Measurements from ENCODE around the gene CDC42EP5.

The CDC42EP5 gene

DNA sequence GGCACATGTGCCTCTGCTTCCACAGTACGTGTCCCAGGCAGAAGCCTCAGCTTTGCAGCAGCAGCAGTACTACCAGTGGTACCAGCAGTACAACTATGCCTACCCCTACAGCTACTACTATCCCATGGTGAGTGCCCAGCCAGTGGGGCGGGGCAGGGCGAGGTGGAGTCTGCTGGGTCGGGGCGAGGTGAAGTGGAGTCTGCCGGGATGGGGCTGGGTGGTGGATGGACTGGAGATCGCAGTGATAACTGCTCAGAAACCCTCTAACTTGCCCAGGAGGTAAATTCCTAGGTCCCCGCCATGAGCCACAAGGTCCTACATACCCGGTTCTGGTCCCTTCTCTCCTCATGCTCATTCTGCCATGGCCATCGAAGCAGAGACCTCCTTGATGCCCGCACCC lies 20.5 kb downstream of the CDC42EP5 start:
- Histone ChIP-seq H3K4me1 (ENCODE audit: control insufficient read depth, low read length) (peaks cover 16% of the 10 kb centered on the region), H3K9me2 (replicated peaks; ENCODE audit: control insufficient read depth, low read length) (no peaks in the 10 kb centered on the region), H3K9me3 (ENCODE audit: control insufficient read depth, insufficient read depth, low read length) (no peaks in the 10 kb centered on the region), H3K27ac (ENCODE audit: low read depth, low read length) (no peak overlapping the region), H3K4me2 (ENCODE audit: low read length) (no peak overlapping the region), H3K27me3 (ENCODE audit: control insufficient read depth, low read length) (no peaks in the 10 kb centered on the region), H3K79me2 (ENCODE audit: control insufficient read depth, low read length) (peaks cover 70% of the 10 kb centered on the region), H3F3A (ENCODE audit: control insufficient read depth, insufficient read depth) (no peaks in the 10 kb centered on the region), H4K20me1 (ENCODE audit: control insufficient read depth, insufficient read depth, low read depth, low read length) (peaks cover 40% of the 10 kb centered on the region), H3K36me3 (ENCODE audit: control insufficient read depth, low read length) (peaks cover 87% of the 10 kb centered on the region), H3K4me3 (ENCODE audit: low read length) (no peak overlapping the region)
- TF ChIP-seq EZH2phosphoT487 (IDR thresholded peaks at IDR 0.05; ENCODE audit: borderline replicate concordance, low read length) = no peak
- TF ChIP-seq, protein P1, sequence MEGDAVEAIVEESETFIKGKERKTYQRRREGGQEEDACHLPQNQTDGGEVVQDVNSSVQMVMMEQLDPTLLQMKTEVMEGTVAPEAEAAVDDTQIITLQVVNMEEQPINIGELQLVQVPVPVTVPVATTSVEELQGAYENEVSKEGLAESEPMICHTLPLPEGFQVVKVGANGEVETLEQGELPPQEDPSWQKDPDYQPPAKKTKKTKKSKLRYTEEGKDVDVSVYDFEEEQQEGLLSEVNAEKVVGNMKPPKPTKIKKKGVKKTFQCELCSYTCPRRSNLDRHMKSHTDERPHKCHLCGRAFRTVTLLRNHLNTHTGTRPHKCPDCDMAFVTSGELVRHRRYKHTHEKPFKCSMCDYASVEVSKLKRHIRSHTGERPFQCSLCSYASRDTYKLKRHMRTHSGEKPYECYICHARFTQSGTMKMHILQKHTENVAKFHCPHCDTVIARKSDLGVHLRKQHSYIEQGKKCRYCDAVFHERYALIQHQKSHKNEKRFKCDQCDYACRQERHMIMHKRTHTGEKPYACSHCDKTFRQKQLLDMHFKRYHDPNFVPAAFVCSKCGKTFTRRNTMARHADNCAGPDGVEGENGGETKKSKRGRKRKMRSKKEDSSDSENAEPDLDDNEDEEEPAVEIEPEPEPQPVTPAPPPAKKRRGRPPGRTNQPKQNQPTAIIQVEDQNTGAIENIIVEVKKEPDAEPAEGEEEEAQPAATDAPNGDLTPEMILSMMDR (IDR thresholded peaks at IDR 0.05; ENCODE audit: low read depth, low read length, poor library complexity, severe bottlenecking) = no peak

DNA sequence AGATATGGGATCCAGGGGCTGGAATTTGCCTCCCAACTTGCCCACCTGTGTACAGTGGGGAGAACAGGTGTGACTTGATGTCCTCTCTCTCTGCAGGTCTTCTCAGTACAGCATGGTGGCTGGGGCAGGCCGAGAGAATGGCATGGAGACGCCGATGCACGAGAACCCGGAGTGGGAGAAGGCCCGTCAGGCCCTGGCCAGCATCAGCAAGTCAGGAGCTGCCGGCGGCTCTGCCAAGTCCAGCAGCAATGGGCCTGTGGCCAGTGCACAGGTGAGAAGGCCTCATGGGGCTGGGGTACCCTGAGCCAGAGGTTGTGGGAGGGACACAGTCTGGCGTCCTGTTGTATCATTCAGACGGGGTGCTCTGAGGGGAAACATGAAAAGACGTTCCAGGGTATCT lies 21.1 kb downstream of the CDC42EP5 start:
- no peak overlapping the region for H3K4me3 ChIP-seq (ENCODE audit: low read length)
- peaks cover 75% of the 10 kb centered on the region for H3K79me2 ChIP-seq (ENCODE audit: control insufficient read depth, low read length)

DNA sequence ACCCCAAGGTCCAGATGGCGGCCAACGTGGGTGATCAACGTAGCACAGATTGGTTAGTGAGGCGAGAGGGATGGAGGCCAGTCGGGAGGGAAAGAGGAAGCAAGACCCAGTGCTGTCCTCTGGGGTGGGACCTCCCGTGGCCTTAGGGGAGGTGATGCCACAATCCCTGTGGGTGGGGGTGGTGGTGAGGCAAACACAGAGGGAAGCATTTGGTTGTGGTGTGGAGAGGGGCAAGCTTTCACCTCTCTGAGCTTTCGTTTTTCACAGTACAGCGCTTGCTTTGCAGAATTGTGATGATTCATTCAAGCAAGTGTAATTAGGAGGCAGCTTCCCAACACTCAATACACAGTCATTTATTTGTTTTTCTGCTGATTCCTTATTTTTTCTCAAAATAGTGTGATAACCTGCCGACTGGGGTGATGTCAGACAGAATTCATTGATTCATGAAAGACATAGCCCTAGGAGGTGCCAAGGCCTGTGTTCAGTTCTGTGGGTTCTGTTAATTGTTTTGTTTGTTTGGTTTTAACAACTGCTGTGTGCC lies 21.7 kb downstream of the CDC42EP5 start:
- peaks cover 77% of the 10 kb centered on the region for H3K36me3 ChIP-seq (ENCODE audit: control insufficient read depth, low read length)
- H3K4me1 ChIP-seq (ENCODE audit: control insufficient read depth, low read length) = peaks cover 24% of the 10 kb centered on the region
- H3K4me2 ChIP-seq (ENCODE audit: low read length) = peak overlapping the region; percentile 81; the same call in 1 of the 2 replicates
- peaks cover 40% of the 10 kb centered on the region for H4K20me1 ChIP-seq (ENCODE audit: control insufficient read depth, insufficient read depth, low read depth, low read length)
- H3K9me3 ChIP-seq (ENCODE audit: control insufficient read depth, insufficient read depth, low read length) = no peaks in the 10 kb centered on the region
- no peak for TF ChIP-seq EZH2phosphoT487 (IDR thresholded peaks at IDR 0.05; ENCODE audit: borderline replicate concordance, low read length)
- TF ChIP-seq, protein P1 (IDR thresholded peaks at IDR 0.05; ENCODE audit: low read depth, low read length, poor library complexity, severe bottlenecking) = no peak
- H3K27ac ChIP-seq (ENCODE audit: low read depth, low read length) = no peak overlapping the region
- peaks cover 79% of the 10 kb centered on the region for H3K79me2 ChIP-seq (ENCODE audit: control insufficient read depth, low read length)
- H3K27me3 ChIP-seq (ENCODE audit: control insufficient read depth, low read length) = no peaks in the 10 kb centered on the region
- H3K9me2 ChIP-seq (replicated peaks; ENCODE audit: control insufficient read depth, low read length) = no peaks in the 10 kb centered on the region
- no peak overlapping the region for H3K4me3 ChIP-seq (ENCODE audit: low read length)
- no peaks in the 10 kb centered on the region for H3F3A ChIP-seq (ENCODE audit: control insufficient read depth, insufficient read depth)

More for the DNA sequence above, 21.1 kb downstream of the CDC42EP5 start:
- Histone ChIP-seq H3K4me1 (ENCODE audit: control insufficient read depth, low read length) (peaks cover 22% of the 10 kb centered on the region), H4K20me1 (ENCODE audit: control insufficient read depth, insufficient read depth, low read depth, low read length) (peaks cover 40% of the 10 kb centered on the region), H3K36me3 (ENCODE audit: control insufficient read depth, low read length) (peaks cover 81% of the 10 kb centered on the region), H3F3A (ENCODE audit: control insufficient read depth, insufficient read depth) (no peaks in the 10 kb centered on the region), H3K9me3 (ENCODE audit: control insufficient read depth, insufficient read depth, low read length) (no peaks in the 10 kb centered on the region), H3K4me2 (ENCODE audit: low read length) (no peak overlapping the region), H3K27ac (ENCODE audit: low read depth, low read length) (no peak overlapping the region), H3K9me2 (replicated peaks; ENCODE audit: control insufficient read depth, low read length) (no peaks in the 10 kb centered on the region), H3K27me3 (ENCODE audit: control insufficient read depth, low read length) (no peaks in the 10 kb centered on the region)
- TF ChIP-seq, protein P1 (IDR thresholded peaks at IDR 0.05; ENCODE audit: low read depth, low read length, poor library complexity, severe bottlenecking) = no peak
- TF ChIP-seq EZH2phosphoT487 (IDR thresholded peaks at IDR 0.05; ENCODE audit: borderline replicate concordance, low read length) = no peak
